Measurements from ENCODE around the gene MAPKBP1.

DNA sequence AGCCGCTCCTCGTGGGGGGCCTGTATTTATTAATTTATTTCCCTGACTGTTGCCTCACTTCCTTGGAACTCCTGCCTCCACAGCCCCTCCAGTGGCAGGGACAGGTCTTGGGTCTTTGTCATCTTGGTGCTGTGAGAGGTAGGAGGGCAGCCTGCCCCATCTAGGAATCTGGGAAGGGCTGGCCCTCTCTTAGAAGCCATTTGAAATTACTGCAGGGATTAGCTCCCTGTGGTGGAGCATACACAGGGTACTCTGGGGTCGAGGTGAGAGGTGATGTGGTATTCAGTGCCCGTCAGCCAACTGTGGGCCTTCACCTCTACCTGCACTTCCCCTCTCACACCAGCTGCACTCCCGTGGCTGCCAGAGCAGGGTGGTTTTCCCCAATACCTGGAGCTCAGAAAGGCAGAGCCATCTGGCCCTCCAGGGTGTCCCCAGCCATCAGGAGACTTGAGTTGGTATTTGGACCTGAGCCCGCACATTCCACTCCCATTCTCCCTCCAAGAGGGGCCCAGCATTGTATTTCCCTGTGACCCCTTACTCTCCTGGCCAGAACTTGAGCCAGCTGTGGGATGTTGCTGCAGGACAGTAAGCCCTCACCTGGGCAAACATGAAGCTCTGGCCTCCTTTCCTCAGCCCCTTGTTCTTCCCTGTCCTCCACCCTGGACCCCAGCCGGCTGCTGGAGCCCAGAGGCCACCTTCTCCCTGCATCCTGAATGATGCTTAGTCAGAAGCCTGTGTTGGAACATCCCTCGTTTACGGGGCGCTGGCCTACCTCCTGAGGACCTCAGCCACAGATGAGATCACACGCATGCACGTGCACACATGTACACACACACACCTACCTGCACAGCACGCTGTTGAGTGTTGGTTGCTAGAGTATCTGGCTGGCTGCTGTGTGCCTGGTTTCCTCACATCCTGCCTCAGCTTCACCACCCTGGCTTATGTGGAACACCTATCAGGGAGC lies 51.6 kb downstream of the MAPKBP1 start:
- TF ChIP-seq, protein P1, sequence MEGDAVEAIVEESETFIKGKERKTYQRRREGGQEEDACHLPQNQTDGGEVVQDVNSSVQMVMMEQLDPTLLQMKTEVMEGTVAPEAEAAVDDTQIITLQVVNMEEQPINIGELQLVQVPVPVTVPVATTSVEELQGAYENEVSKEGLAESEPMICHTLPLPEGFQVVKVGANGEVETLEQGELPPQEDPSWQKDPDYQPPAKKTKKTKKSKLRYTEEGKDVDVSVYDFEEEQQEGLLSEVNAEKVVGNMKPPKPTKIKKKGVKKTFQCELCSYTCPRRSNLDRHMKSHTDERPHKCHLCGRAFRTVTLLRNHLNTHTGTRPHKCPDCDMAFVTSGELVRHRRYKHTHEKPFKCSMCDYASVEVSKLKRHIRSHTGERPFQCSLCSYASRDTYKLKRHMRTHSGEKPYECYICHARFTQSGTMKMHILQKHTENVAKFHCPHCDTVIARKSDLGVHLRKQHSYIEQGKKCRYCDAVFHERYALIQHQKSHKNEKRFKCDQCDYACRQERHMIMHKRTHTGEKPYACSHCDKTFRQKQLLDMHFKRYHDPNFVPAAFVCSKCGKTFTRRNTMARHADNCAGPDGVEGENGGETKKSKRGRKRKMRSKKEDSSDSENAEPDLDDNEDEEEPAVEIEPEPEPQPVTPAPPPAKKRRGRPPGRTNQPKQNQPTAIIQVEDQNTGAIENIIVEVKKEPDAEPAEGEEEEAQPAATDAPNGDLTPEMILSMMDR (IDR thresholded peaks at IDR 0.05 in 4 of 5, conservative IDR thresholded peaks at IDR 0.05 in 1 of 5): no peak
- no peak for TF ChIP-seq POLR2A (IDR thresholded peaks at IDR 0.05)
